Chondrocyte (in vitro differentiated cells): ENCODE measurements around the gene CD8A. TPM values are rescaled to one million over a fixed set of nuclear protein-coding genes. Genes with fewer than 3 reads are reported as not detected.

ENCODE experiments used
- DNase-seq: peaks from one replicate; pipeline ENCODE4 v3.0.0; 2021; ENCODE audit warnings: mixed read lengths, low spot score
- H3K27ac Mint-ChIP-seq: one replicate; pipeline ENCODE4 v1.8.0; 2021; ENCODE audit warnings: mild to moderate bottlenecking, moderate library complexity, mixed read lengths; ENCODE audit not compliant: unreplicated experiment
- H3K27me3 Mint-ChIP-seq: 2 replicates; pipeline ENCODE4 v1.8.0; 2021; ENCODE audit warnings: low read depth, mixed read lengths
- H3K36me3 Mint-ChIP-seq: 2 replicates; pipeline ENCODE4 v1.8.0; 2021; ENCODE audit warnings: low read depth, mixed read lengths
- H3K4me1 Mint-ChIP-seq: 2 replicates; pipeline ENCODE4 v1.8.0; 2021; ENCODE audit warnings: low read depth, mild to moderate bottlenecking, mixed read lengths
- H3K4me3 Mint-ChIP-seq: one replicate; pipeline ENCODE4 v1.8.0; 2021; ENCODE audit warnings: mild to moderate bottlenecking, moderate library complexity, mixed read lengths; ENCODE audit not compliant: unreplicated experiment
- H3K9me3 Mint-ChIP-seq: 2 replicates; pipeline ENCODE4 v1.8.0; 2021; ENCODE audit warnings: low read depth, mixed read lengths
- total RNA-seq: library from RNA; stranded (reverse); gene quantifications from 3 replicates; pipeline ENCODE4 v1.2.1, GENCODE V29; 2021
- TF ChIP-seq, protein P1 (sequence below): fragments of 200-600 bp; sonication (generic); IDR thresholded peaks from 2 replicates; pipeline ENCODE4 v1.5.0; 2021; ENCODE audit warnings: antibody characterized with exemption, mild to moderate bottlenecking, moderate library complexity

Gene CD8A
- total RNA-seq, 1 donor from 2014 or later = not detected

DNA sequence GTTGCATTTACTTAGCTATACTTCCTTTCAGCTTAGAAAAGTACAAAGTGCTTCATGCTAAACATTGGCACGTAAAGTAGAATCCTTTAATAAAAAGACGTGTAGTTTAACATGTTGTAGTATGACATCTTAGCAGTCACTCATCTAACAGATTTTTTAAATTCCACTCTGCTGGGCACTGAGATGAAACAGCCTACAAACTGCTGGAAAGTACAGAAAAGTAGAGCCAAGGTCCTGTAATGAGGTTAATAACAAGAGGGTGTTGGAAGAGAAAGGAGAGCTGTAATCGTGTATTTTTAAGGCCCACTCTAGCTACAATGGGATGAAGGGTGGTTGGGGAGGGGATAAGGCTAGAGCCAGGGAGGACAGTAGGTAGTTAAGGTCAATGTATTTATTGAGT lies 10.7 kb downstream of the CD8A start:
- no peak overlapping the region for H3K4me3 Mint-ChIP-seq
- H3K36me3 Mint-ChIP-seq = no peaks in the 10 kb centered on the region
- DNase-seq = no peak
- H3K27me3 Mint-ChIP-seq = no peaks in the 10 kb centered on the region
- H3K9me3 Mint-ChIP-seq = no peaks in the 10 kb centered on the region
- H3K27ac Mint-ChIP-seq = no peak overlapping the region
- no peaks in the 10 kb centered on the region for H3K4me1 Mint-ChIP-seq
- TF ChIP-seq, protein P1, sequence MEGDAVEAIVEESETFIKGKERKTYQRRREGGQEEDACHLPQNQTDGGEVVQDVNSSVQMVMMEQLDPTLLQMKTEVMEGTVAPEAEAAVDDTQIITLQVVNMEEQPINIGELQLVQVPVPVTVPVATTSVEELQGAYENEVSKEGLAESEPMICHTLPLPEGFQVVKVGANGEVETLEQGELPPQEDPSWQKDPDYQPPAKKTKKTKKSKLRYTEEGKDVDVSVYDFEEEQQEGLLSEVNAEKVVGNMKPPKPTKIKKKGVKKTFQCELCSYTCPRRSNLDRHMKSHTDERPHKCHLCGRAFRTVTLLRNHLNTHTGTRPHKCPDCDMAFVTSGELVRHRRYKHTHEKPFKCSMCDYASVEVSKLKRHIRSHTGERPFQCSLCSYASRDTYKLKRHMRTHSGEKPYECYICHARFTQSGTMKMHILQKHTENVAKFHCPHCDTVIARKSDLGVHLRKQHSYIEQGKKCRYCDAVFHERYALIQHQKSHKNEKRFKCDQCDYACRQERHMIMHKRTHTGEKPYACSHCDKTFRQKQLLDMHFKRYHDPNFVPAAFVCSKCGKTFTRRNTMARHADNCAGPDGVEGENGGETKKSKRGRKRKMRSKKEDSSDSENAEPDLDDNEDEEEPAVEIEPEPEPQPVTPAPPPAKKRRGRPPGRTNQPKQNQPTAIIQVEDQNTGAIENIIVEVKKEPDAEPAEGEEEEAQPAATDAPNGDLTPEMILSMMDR = no peak

DNA sequence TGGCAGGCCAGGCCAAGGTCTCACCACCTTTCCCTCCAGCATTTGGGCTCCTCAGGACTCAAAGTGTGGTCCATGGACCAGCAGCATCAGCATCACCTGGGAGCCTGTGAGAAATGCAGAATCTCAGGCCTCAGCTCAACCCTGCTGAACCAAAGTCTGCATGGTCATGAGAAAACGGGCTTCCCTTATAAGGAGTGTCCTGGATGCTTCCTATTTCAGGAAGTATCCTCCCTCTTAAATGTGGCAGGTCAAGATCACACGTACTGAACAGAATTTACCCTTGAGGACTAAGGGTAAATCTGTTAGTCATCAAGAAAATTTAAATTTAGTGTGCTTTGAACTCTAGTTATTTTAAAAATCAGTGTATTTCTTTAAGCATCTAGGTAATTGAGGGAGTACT lies 11.8 kb downstream of the CD8A start:
- H3K27me3 Mint-ChIP-seq = no peaks in the 10 kb centered on the region
- no peak for DNase-seq
- no peaks in the 10 kb centered on the region for H3K4me1 Mint-ChIP-seq
- TF ChIP-seq, protein P1 = no peak
- peaks cover 5% of the 10 kb centered on the region for H3K36me3 Mint-ChIP-seq
- no peaks in the 10 kb centered on the region for H3K9me3 Mint-ChIP-seq
- H3K4me3 Mint-ChIP-seq = no peak overlapping the region
- no peak overlapping the region for H3K27ac Mint-ChIP-seq

DNA sequence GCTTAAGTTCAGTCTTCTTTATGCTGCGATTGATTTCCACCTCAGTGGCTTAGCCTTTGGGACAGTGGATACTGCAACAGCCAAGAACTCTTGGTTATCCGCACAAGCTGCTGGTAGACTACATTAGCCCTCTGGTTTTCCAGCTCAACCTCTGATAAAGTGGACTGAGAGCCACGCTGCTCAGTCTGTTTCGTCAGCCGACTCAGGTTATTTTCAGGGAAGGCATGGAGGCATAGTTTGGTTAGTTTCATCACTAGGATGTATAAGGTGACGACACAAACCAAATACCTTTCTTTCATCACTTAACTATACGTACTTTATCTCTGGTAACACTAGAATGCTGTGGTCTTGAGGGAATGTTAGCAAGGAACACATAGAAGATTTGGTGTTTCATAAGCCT lies 14.2 kb downstream of the CD8A start:
- no peak overlapping the region for H3K4me3 Mint-ChIP-seq
- no peaks in the 10 kb centered on the region for H3K9me3 Mint-ChIP-seq
- TF ChIP-seq, protein P1 = no peak
- no peaks in the 10 kb centered on the region for H3K4me1 Mint-ChIP-seq
- no peak for DNase-seq
- peaks cover 14% of the 10 kb centered on the region for H3K36me3 Mint-ChIP-seq
- no peaks in the 10 kb centered on the region for H3K27me3 Mint-ChIP-seq
- H3K27ac Mint-ChIP-seq = no peak overlapping the region

DNA sequence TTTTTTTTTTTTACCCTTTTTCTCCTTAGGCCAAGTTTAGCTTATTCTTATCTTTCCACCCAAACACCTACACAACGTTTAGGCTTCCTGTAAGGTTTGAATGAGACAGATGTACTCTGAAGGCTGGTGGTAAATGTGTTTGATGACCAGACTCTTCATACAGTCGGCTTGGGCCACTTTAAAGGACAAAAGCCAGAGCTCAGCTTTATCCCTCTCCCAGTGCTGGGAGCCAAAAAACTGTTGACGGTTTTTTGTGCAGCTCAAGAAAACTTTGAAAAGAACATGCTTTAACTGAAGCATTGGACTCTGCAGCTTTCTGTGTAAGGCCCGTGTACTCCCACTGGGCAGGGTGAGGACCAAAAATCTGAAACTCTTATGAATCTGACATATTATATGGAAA lies 15.4 kb downstream of the CD8A start:
- Mint-ChIP-seq H3K27me3 (no peaks in the 10 kb centered on the region), H3K36me3 (peaks cover 24% of the 10 kb centered on the region), H3K4me3 (no peak overlapping the region), H3K9me3 (no peaks in the 10 kb centered on the region), H3K27ac (no peak overlapping the region), H3K4me1 (no peaks in the 10 kb centered on the region)
- TF ChIP-seq, protein P1 = no peak
- no peak for DNase-seq

DNA sequence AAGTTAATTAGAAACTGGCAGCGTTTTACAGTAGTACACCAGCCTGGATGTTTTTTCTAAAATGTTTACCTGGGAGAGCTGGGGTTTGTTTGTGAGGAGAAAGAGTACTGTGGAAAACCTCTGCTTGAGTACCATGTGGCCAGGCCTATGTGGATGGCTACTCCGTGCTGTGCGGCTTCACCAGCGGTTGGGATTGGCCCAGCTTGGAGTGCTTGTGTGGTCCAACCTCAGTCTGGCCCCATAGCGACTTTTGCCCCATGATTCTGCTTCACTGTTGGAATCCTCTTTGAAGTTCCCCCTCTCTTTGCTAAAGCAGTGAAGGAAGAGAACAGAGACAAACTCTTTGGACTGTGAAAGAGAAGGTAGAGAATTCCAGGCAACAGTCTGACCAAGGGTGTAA lies 15.9 kb downstream of the CD8A start:
- H3K9me3 Mint-ChIP-seq = no peaks in the 10 kb centered on the region
- TF ChIP-seq, protein P1 = no peak
- H3K4me3 Mint-ChIP-seq = no peak overlapping the region
- H3K27me3 Mint-ChIP-seq = no peaks in the 10 kb centered on the region
- DNase-seq = no peak
- no peaks in the 10 kb centered on the region for H3K4me1 Mint-ChIP-seq
- peaks cover 24% of the 10 kb centered on the region for H3K36me3 Mint-ChIP-seq
- no peak overlapping the region for H3K27ac Mint-ChIP-seq
